Measurements from ENCODE around the gene POU2F3.

POU2F3 gene

DNA sequence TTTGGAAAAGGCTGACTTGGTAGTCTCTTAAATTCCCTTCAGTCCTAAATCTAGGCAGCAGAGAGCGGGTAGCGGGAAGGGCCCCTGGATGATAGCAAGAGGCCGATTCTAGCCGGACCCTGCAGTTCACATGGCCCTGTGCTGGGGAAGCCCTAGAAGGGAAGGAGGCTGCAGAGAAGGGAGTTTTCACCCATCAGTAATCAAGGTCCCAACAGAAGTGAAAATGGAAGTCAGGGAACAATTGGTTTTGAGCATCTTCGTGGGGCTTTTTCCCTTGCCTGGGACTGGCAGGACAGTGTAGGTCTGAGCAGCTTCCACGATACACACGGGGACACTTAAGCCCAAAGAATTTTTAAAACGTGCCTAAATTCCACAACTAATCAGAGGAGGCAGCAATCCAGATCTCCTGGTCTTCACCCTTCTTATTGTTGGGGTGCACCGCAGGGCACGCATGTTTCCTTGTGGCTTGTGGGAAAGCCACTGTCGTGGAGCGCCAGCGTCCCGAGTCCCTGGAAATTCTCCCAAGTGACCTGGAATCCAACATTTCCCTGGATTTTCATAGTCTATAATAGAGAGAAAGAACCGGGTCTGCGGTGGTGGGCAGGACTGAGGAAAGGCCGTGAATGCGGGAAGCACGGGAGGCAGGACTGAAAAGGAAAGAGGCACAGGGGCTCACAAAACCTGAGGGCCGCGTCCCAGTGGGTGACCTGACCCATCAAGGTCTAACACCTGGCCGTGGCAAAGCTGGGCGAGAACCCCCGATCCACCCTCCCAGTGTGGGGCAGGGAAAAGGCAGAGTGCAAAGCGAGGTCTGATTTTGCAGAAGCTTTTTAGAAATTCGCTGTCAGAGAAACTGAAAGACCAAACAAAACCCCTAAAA is 30.0 kb upstream of the POU2F3 start:
- no peak for DNase-seq (ENCODE audit: low read depth)
- peak overlapping the region; percentile 72 for H3K4me3 ChIP-seq (ENCODE audit: low read depth, low read length)

DNA sequence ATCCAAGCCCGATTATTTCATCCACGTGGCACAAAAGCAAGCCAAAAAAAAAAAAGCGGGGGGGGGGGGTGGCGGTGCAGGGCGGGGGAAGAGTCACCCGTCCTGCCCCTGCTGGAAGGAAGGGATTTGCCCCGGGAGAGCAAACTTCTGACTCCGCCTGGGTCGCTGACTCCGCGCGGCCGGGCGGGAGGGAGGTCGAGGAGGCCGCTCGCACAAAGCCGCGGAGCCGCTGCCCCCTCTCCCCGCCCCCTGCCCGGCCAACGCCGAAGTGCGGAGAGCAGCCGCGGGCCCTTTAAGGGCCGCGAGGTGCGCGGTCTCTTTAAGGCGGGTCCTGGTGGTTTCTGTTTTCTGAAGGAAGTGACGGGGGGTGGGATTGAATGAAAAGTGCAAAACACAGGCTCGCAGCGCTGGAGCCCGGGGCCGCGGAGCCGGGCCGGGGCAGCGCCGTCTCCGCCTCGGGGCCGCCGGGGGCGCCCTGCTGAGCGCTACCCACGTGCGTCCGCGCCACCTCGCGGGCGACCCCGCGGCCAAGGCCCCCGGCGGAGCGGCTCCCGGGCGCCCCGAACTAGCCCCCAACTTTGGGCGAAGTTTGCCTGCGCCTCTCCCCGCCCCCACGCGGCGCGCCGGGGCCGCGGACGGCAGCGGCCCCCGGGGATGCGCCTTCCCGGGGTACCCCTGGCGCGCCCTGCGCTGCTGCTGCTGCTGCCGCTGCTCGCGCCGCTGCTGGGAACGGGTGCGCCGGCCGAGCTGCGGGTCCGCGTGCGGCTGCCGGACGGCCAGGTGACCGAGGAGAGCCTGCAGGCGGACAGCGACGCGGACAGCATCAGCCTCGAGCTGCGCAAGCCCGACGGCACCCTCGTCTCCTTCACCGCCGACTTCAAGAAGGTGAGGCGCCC is 29.1 kb upstream of the POU2F3 start, which contains the start of gene OAF:
Gene OAF (plus strand): TSS at position 407 of the 896 bp plus-strand sequence. CDS start 248 bp downstream, at position 655.
- DNase-seq (ENCODE audit: low read depth), result peak; percentile 48
- H3K4me3 ChIP-seq (ENCODE audit: low read depth, low read length), result peak within 1 kb of the TSS; percentile 72

DNA sequence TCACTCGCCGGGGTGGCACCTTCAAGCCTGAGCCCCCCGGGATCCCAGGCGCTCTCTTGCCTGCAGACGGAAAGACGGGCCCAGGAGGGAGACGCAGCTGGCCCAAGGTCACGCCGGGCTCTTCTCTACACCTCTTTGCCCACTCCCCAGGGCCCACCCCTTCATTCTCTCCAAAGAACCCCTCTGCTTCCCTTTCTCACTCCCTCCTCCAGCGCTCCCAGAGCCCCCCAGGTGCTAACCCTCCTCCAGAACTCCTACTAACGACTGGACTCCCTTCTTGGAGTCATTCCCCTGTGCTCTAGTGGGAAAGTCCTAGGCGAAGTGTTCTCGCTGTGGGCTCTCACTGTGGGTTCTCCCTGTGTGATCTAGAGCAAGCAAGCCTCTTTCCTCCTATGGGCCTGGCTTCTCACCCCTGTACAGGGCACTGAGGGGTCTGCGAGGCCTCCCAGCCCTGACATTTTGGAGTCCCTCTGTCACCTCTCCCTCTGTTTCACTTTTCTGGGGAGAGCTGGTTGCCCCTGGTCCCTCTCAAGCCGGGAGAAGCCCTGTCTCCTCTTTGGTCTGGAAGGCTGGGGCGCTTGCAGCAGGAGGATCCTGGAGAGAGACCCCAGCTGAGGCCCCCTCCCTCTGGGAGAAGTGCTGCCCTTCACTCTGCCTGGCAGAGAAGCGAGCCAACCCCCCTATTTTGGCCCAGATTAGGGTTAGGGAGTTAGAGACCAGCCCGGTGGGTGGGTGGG is 28.2 kb upstream of the POU2F3 start:
- no peak for DNase-seq (ENCODE audit: low read depth)
- H3K4me3 ChIP-seq (ENCODE audit: low read depth, low read length), result peak overlapping the region; percentile 72

DNA sequence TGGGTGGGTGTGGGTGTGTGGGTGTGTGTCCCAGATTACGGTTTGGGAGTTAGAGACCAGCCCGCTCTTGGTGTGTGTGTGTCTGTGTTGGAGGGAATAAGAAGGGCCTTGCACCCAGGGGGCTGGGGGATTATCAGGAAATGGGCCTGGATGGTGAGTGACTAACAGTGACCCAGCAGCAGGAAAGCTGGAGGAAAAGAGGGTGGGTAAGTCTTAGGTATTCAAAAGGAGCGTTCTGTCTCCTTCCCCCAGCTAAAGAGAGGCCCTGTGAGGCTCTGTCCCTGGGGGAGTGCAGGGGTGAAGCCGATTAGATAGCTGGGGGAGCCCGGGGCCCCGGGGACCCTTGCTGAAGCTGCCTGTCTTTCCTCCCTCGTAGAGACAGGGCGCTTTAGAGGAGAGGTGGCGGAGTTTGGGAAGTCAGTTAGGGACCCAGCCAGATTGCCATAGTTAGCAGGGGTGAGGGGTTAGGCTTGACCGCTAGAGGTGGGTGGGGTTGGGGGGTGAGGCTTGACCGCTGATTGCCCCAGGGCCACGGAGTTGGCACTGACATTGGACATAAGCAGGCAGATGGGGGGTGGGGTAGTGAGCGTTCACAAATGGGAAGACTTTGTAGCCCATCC is 27.6 kb upstream of the POU2F3 start:
- H3K4me3 ChIP-seq (ENCODE audit: low read depth, low read length), result peak overlapping the region; percentile 72

DNA sequence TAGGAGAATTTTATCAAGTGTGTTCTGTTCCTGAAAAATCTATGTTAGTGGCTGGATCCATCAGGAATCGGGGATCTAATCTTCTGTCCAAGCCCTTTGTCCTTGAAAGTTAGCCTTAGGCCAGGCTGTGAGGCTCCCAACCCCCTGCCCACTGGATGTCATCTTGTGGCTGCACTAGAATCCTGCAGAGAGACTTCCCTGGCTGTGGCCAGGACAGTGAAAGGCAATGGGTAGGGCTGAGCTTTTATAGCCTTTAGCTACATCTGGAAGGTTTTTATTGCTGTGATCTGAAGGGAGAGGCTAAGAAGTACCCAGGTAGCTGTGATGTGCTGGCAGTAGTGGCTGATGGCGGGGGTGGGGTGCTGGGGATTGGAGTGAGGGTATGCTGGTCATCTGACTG is 27.0 kb upstream of the POU2F3 start:
- peak overlapping the region; percentile 72 for H3K4me3 ChIP-seq (ENCODE audit: low read depth, low read length)
- no peak for DNase-seq (ENCODE audit: low read depth)

More for the DNA sequence above, 27.6 kb upstream of the POU2F3 start:
- DNase-seq (ENCODE audit: low read depth), result no peak

DNA sequence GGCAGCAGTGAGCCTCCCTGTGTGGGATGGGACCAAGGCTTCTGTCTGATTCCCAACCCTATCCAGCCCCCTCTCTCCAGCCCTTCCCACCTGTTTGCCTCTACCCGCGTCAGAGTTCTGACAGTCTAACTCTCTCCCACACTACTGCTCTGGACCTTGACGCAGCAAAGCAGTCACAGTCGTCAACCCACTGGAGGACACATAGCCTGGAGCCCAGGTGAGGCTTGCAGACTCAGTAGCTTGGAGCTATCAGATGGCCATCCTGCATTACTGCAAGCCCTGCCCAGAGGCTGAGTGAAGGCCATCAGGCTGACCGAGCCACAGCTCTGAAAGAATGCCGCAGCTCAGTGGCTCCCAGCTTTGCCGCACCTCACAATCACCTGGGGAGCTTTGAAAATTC is 25.4 kb upstream of the POU2F3 start:
- DNase-seq (ENCODE audit: low read depth), result no peak
- no peak overlapping the region for H3K4me3 ChIP-seq (ENCODE audit: low read depth, low read length)

DNA sequence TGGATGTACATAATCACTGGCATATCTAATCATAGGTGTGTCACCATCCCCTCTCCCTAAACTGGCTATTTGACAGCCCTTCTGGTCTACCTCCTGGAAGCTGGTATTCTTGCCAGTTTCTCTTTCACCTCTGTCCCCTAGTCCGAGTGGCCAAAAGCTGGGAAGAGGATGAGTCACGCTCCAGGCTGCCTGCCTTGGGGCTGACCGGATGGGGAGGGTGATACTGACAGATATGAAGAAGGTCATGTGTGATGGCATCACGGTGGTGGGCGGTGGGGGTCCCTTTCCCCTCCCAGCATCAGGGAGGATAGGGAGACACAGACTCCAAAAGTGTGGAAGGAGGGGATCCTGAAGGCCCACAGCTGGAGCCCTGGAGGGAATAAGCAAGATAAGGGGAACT is 24.3 kb upstream of the POU2F3 start:
- no peak overlapping the region for H3K4me3 ChIP-seq (ENCODE audit: low read depth, low read length)
- DNase-seq (ENCODE audit: low read depth), result no peak

DNA sequence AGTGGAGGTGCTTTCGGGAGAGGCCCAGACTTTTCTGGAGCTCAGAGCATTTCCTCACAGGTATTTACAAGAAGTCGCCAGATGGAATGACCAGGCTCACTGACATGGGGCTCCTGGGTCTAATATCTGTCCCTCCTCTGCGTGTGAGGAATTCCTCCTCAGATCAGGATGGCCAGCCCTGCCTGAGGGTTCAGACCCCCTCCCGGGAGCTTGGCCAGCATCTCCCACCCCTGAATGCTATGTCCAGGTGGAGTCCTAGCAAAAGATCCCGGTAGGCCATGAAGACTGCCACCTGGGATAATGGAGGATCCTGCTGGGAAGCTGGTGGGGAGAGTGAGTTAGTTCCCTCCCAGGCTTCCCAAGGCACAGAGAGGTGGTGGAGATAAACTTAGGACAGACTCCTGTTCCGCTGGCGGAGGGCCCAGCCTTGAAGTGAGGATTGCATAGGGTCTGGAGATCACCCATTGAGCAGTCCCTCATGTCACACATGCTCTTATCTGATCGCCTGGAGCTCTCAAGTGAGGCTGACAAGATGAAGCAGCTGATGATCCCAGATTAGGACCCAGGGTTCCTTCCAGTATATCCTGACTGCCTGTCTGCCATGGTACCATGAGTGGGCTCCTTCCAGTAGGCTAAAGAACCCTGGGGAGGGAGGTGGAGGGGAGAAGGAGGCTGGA is 23.4 kb upstream of the POU2F3 start:
- H3K4me3 ChIP-seq (ENCODE audit: low read depth, low read length), result no peak overlapping the region
- DNase-seq (ENCODE audit: low read depth), result no peak

DNA sequence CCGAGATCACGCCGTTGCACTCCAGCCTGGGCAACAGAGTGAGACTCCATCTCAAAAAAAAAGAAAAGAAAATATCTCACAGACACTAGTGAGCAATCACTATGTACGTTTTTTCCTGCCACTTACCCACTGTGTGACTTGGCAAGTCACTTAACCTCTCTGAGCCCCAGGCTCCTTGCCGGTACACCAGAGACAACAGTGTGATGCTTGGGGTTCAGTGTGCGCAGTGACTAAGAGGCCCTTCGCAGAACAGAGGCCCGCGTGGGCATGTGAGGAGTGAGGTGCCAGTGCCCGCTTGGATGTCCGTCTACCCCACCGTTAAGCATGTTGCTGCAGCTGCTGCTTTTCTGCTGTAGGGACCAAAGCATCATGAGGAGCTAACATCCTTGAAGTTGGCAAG is 22.4 kb upstream of the POU2F3 start:
- no peak for DNase-seq (ENCODE audit: low read depth)
- no peak overlapping the region for H3K4me3 ChIP-seq (ENCODE audit: low read depth, low read length)

DNA sequence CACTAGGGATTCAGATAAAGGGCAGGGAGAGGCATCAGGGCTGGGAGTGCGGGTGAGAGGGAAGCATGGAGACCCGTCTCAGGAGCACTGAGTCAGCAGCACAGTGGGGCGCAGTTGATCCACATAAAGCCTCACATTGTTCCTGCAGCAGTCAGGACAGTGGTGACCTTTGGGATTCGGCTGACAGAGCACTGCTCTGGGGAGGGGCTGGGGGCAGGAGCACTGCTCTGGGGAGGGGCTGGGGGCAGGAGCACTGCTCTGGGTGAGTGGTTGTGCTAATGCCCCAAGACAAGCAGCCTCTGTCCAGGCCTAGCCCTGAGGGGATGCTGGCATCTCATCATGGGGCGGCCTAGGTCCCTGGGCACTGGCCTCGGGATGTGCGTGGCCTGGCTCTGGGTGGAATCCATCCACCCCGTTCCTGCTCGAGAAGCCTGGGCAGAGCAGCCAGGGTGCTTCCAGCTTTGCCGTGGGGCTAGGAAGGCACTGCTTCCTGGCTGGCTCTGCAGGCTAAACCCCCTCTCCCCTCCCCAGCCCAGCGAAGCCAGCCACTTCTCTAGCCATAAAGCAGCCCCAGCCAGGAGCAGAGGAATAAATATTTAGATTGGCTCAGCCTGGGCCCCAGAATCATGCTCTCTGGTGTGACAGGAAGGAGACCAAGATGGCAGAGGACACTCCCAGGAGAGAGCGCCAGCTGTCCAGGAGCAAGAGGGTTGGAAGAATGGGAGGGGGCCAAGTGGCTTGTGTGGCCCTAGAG is 21.8 kb upstream of the POU2F3 start:
- no peak overlapping the region for H3K4me3 ChIP-seq (ENCODE audit: low read depth, low read length)
- DNase-seq (ENCODE audit: low read depth), result no peak

DNA sequence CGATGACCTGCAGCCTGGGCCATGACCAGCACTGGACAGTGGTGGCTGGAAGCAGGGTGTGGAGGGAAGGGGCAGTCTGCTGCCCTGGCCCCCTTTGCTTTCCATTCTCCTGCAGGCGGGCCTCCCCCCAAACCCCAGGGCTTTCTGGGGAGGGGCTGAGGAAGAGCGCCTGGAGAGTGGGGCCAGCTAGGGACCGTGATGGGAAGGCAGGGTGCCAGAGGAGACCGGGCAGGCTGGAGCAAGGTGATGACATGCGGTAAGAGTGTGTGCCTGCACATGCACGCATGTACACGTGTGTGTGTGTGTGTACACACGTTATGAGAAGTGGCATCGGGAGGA is 21.3 kb upstream of the POU2F3 start:
- no peak for DNase-seq (ENCODE audit: low read depth)
- H3K4me3 ChIP-seq (ENCODE audit: low read depth, low read length), result no peak overlapping the region

DNA sequence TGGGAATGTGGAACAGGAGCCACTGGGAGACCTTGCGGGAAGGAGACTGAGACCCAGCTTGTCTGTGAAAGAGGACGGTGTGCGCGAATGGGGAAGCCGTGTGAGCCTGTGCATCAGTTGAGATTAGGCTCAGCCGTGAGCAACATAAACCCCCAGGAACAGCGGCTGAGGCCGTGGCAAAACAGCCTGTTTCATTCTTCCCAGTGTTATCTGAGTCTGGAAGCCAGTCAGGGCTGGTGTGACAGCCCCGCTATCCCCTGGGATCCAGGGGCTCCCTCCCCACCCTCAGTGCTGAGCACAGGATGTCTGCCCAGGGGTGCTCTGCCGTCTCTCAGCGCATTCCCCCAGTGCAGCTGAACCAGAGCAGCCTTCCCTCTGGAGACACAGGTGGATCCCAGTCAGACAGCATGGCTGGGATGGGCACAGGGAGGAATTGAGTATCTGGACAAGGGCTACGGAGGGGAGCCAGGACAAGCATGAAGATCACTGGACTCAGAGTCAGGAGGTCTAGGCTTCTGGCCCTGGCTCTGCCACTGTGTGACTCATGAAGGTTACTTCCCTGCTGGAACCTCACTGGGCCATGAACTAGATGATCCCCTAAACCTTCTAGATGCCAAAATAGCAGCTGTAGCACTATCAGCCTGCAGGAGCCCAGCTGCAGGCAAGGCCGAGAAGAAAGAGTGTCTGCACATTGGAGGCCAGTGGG is 20.6 kb upstream of the POU2F3 start:
- no peak for DNase-seq (ENCODE audit: low read depth)
- H3K4me3 ChIP-seq (ENCODE audit: low read depth, low read length), result no peak overlapping the region

DNA sequence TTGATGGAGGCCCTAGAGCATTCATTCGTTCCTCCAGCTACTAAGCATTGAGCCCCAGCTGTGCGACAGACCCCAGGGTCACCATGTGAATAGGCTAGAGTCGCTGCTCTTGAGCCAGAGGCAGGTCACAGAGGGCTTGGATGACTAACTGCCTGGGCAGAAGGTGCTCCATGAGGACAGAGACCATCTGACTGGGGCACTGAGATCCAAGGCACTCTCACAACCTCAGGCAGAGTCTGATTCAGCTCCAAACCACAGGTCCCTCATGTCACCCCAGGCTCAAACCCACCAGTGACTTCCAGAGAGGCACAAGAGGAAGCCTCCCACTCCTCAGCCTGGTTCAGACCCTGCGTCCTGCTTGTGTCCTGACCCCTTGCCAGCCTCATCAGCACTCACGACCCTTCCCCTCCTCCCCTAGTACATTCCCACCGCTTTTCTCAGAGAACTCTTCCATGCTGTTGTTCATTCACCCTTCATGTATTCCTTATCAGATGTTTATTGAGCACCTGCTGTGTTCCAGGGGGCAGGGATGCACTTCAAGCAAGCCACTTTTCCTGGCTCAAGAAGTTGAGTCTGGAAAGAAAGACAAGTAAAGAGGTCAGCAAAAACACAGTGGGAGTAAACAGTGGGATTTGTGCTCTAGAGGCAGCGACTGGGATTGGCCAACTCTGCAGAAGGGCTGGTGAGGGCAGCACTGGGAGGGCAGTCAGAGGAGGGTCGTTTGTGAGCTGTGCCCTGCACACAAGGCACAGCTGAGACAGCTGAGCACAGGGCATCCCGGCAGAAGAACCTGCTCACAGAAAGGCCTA is 19.8 kb upstream of the POU2F3 start:
- no peak overlapping the region for H3K4me3 ChIP-seq (ENCODE audit: low read depth, low read length)
- no peak for DNase-seq (ENCODE audit: low read depth)

DNA sequence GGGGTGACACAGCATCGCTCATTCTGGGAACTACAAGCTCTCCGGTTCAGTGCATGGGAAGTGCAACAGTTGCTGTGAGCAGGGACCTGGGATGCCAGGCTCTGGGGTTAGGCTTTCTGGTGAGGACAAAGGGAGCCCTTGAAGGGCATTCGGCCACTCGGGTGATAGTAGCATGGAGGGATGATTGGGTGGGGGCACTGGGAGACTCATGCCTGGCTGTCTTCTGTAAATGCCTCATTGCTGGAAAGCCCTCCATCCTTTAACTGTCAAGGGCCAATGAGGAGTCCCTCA is 19.2 kb upstream of the POU2F3 start:
- no peak for DNase-seq (ENCODE audit: low read depth)
- H3K4me3 ChIP-seq (ENCODE audit: low read depth, low read length), result no peak overlapping the region

DNA sequence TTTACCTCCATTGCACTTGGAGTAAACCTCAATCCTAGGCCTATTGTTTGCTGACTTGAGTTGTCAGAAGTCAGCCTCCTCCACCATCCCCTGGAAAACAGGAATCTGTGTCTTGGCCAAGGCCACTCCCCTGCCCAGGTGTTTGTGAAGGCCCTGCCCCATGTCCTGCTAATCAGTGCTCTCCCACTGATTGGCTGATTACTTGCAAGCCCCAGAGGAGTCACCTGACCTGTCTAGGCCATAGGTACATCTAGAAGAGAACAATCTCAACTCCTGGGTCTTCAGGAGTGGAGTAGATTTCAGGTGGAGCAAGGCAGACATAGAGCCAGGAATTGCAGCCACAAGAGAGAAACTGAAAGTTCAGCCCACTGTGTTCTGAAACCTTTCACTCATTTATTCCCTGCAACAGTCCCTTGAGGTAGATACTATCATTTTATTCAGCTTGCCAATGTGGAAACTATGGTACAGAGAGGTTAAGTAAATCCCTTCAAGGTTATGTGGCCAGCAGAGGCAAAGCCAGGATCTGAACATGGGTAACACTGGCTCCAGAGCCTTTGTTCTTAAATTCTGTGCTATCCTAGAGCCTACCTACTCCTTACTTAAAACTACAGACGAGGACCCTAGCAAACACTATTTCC is 18.7 kb upstream of the POU2F3 start:
- H3K4me3 ChIP-seq (ENCODE audit: low read depth, low read length), result no peak overlapping the region
- no peak for DNase-seq (ENCODE audit: low read depth)

DNA sequence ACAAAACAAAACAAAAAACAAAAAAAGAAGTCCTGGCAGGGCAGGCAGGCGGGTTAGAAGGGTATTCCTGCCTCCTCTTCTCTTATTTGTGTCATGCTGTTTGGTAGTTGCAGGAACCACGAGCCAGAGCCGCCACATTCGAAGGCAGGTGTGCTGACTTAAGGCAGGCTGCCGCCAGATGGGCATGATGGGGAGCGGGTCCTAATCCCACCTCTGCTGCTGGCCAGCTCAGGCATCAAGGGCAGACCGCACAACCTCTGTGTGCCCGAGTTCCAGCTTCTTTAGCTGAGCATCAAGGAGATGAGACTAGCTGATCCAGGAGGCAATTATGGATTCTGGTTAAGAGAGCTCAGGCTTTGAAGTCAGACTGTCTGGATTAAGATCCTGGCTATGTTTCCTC is 17.0 kb upstream of the POU2F3 start:
- no peak for DNase-seq (ENCODE audit: low read depth)

DNA sequence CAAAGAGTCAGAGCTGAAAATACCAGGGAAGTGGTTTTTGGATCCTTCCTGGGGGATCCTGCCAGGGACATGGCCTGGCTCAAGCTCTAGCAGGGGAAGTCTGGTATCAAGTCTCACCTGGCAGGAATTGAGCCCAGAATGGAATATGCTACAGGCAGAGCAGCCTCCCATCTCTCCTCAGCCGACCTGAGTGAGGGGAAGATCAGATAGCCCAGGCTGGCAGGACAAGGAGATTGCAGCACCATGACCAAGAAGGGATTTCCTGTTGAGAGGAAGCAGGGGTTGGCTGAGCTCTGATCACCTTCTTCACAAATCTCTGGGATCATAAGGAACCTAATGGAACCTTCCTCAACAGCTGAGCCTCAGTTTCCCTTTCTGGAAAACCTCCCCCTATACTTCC is 16.1 kb upstream of the POU2F3 start:
- no peak overlapping the region for H3K4me3 ChIP-seq (ENCODE audit: low read depth, low read length)

More for the DNA sequence above, 17.0 kb upstream of the POU2F3 start:
- H3K4me3 ChIP-seq (ENCODE audit: low read depth, low read length), result no peak overlapping the region

More for the DNA sequence above, 16.1 kb upstream of the POU2F3 start:
- no peak for DNase-seq (ENCODE audit: low read depth)
